IPS-15b (cell line): ENCODE measurements around the gene TMEM179B.
"Not testable (repeated sequence)": the region's sequence is repeated elsewhere in the genome, so short reads cannot be mapped to it uniquely, and the experiment has no call there.

Experiments used
- H3K27me3 ChIP-seq: one replicate; pipeline ENCODE4 v1.6.1; 2013; ENCODE audit warnings: low read length; ENCODE audit not compliant: control insufficient read depth, insufficient read depth
- H3K36me3 ChIP-seq: one replicate; pipeline ENCODE4 v1.6.1; 2013; ENCODE audit warnings: low read length; ENCODE audit not compliant: control insufficient read depth, insufficient read depth
- H3K4me1 ChIP-seq: one replicate; pipeline ENCODE4 v1.6.1; 2013; ENCODE audit warnings: mild to moderate bottlenecking, low read length; ENCODE audit not compliant: control insufficient read depth, insufficient read depth
- H3K4me3 ChIP-seq: one replicate; pipeline ENCODE4 v1.5.1; 2013; ENCODE audit warnings: low read depth, low read length
- H3K9ac ChIP-seq: one replicate; pipeline ENCODE4 v1.6.1; 2013; ENCODE audit warnings: low read depth, mild to moderate bottlenecking, low read length
- H3K9me3 ChIP-seq: one replicate; pipeline ENCODE4 v1.6.1; 2013; ENCODE audit warnings: mild to moderate bottlenecking, low read length; ENCODE audit not compliant: control insufficient read depth, insufficient read depth

Gene TMEM179B

DNA sequence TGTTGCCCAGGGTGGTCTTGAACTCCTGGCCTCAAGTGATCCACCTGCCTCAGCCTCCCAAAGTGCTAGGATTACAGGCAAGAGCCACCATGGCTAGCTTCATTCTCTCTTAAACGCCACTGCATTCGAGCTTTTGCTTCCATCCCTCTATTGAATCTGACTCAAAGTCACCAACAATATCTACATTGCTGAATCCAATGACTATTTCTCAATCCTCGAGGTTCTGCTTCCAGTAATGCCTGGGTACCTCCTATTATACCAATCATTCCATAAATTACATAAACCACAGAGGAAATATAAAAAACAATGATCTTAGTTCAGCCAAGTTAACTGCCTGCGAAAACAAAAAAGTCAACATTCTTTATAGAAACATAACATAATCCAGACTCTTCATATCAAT, 29.9 kb downstream of the TMEM179B start:
- Histone ChIP-seq H3K9me3 (no peaks in the 10 kb centered on the region), H3K4me3 (no peak overlapping the region), H3K36me3 (peaks cover 10% of the 10 kb centered on the region), H3K4me1 (no peaks in the 10 kb centered on the region), H3K9ac (no peak overlapping the region), H3K27me3 (no peaks in the 10 kb centered on the region)

DNA sequence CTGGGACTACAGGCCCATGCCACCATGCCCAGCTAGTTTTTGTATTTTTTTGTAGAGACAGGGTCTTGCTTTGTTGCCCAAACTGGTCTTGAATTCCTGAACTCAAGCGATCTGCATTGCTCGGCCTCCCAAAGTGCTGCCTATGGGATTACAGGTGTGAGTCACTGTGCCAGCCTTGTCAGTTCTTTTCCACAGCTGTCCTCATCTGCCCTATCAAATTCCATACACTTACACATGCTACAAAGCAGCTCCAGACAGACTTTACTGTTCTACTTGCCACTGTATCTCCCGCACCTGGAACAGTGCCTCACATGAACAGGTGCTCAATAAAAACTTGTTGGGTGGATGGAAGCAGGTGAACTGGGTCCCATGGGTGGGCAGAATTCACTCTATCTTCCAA, 36.5 kb downstream of the TMEM179B start:
- H3K36me3 ChIP-seq, result peaks cover 36% of the 10 kb centered on the region
- no peaks in the 10 kb centered on the region for H3K9me3 ChIP-seq
- H3K4me1 ChIP-seq, result no peaks in the 10 kb centered on the region
- no peak overlapping the region for H3K9ac ChIP-seq
- H3K27me3 ChIP-seq, result no peaks in the 10 kb centered on the region
- H3K4me3 ChIP-seq, result no peak overlapping the region

DNA sequence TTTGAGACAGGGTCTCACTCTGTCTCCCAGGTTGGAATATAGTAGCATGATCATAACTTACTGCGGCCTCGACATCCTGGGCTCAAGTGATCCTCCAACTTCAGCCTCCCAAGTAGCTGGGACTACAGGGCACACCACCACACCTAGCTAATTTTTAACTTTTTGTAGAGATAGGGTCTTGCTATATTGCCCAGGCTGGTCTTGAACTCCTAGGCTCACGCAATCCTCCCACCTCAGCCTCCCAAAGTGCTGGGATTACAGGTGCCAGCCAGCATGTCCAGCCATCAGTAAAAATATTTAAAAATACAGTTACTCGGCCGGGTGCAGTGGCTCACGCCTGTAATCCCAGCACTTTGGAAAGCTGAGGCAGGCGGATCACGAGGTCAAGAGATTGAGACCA, 40.9 kb downstream of the TMEM179B start:
- H3K27me3 ChIP-seq, H3K4me1 ChIP-seq, H3K9me3 ChIP-seq, H3K9ac ChIP-seq, H3K4me3 ChIP-seq: not testable (repeated sequence)
- peaks cover 26% of the 10 kb centered on the region for H3K36me3 ChIP-seq

DNA sequence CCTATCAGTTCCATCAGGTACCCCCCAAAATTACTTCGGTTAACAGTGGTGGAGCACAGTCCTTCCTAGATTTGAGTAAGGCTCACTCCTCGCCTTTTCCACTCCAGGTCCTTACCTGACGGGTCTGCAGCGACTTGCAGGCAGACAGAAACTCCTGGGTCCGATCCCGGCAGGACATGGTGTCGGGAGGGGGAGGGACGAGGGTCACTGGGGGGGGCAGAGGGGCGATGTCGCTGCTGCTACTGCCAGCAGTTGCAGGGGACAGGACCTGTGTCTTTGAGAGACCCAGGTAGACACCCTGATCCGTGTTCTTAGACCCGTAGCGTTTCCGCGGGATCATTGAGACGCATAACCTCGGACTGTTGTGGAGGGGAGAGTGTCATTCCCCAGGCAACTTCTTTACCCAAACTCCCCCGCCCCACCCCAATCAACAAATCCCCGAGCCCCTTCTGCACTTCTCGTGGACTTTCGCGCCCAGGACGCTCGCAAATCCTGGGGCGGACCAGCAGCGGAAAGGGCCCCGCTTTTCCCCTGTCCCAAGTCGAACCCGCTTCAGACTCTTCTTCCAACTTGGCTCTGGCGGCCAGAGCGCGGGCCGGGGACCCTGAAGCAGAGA, 43.8 kb downstream of the TMEM179B start:
- H3K9ac ChIP-seq, result peak overlapping the region; percentile 87
- peaks cover 6% of the 10 kb centered on the region for H3K4me1 ChIP-seq
- H3K36me3 ChIP-seq, result peaks cover 24% of the 10 kb centered on the region

DNA sequence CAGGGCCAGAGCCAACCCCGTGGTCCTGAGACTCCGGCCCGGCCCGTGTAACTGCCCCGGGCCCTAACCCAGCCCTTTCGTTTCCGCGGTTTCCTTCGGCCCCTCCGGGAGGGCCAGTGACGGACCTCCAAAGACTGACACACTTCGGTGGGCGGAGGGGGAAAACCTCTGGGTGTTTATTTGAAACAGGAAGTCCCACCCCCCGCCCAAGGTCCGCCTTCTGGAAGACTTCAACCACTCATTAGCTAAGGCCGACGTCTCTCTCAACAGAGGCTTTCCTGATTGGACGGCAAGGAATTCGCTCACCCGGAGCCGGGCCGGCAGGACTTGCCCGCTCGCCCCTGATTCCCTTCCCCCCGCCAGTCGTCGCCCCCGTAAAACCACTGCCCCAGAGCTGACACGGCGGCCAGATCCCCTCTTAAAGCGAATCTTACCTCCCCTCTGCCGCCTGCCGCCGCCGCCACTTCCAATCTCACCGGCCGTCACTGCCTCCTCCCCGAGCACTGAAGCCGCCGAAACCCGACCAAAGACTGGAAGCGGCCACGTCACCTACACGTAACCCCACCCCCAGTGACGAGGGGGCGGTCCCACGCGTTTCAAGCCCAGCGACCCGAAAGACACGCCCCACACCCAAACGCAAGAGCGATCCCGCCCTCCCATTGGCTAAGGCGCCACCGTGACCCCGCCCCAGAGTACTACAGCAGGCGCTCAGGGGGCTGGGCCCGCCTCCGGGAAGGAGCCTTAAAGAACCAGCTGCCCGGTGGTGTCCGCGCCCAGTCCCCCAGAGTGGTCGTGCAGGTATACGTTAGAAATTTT, 44.5 kb downstream of the TMEM179B start, which contains the start of gene STX5:
Gene STX5, minus strand, starts transcription at position 532 of the 816 bp plus-strand sequence. CDS start 808 bp downstream, outside the sequence.
- Histone ChIP-seq H3K4me3 (peak within 1 kb of the TSS; percentile 92), H3K9ac (peak within 1 kb of the TSS; percentile 92), H3K9me3 (no peaks in the 10 kb centered on the region), H3K4me1 (peaks cover 6% of the 10 kb centered on the region), H3K27me3 (no peaks in the 10 kb centered on the region), H3K36me3 (peaks cover 27% of the 10 kb centered on the region)

More for the DNA sequence above, 43.8 kb downstream of the TMEM179B start:
- Histone ChIP-seq H3K4me3 (peak overlapping the region; percentile 92), H3K9me3 (no peaks in the 10 kb centered on the region), H3K27me3 (no peaks in the 10 kb centered on the region)

DNA sequence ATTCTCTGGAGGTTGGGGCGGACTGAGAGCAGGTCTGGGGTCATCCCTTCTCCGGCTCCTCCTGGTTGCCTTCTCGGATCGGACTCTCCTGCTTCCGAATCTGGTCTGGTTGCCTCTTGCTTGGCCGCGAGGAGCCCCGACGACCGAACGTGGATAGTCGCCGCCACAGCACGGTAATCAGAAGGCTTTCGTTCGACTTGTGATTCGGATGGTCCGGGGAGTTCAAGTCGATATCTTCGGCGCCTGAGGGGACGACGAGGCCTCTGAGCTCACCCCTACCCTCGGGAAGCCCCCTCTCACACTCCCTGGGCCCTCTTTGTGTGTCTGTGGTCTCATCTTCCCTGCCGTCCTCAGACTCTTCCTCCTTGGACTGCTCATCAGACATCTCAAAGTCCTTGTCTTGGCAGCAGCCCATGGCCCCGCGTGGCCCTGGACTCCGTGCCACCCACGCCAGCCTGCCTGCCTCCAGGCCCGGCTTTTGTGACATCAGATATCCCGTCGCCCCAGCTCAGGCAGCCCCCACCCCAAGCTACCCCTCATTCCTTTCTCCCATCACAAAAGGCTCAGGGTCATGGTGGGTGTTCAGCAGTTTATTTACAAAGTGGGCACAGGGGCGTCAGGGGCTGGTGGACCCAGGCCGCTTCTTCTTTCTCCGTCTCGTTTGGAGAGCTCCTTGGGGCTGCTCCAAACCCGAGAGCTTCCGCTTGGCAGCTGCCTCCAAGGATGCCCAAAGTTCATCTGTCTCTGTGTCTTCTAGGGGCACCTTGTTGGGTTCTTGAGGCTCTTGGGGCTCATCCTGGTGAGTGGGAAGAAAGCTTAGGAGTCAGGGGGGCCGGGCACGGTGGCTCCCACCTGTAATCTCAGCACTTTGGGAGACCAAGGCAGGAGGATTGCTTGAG, 45.4 kb downstream of the TMEM179B start, which contains the start of gene TEX54:
Gene TEX54, minus strand, starts transcription at position 506 of the 899 bp plus-strand sequence.
- Histone ChIP-seq H3K27me3 (no peaks in the 10 kb centered on the region), H3K4me3 (peak within 1 kb of the TSS; percentile 92), H3K36me3 (peaks cover 23% of the 10 kb centered on the region), H3K4me1 (peaks cover 6% of the 10 kb centered on the region), H3K9ac (peak within 1 kb of the TSS; percentile 92), H3K9me3 (no peaks in the 10 kb centered on the region)

DNA sequence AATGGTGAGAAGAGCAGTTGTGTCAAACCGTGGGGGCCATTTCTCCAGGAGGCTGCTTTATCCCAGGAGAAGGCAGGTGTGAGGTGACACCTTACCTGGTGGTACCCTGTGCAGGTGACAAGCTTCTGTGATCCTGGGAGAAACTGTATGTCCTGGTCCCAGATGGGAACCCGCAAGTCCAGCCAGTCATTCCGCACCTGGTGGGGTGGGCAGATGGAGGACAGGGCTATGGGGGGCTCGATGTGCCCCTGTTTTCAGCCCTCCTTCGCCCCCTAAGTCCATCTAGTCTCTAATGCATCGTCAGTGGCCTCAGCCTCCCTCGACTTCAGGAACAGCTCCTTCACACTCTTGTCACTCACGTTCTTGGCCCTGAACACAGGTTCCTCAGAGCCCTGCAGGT, 48.1 kb downstream of the TMEM179B start:
- Histone ChIP-seq H3K4me1 (peaks cover 4% of the 10 kb centered on the region), H3K9ac (no peak overlapping the region), H3K9me3 (no peaks in the 10 kb centered on the region), H3K36me3 (peaks cover 22% of the 10 kb centered on the region), H3K4me3 (no peak overlapping the region), H3K27me3 (no peaks in the 10 kb centered on the region)

DNA sequence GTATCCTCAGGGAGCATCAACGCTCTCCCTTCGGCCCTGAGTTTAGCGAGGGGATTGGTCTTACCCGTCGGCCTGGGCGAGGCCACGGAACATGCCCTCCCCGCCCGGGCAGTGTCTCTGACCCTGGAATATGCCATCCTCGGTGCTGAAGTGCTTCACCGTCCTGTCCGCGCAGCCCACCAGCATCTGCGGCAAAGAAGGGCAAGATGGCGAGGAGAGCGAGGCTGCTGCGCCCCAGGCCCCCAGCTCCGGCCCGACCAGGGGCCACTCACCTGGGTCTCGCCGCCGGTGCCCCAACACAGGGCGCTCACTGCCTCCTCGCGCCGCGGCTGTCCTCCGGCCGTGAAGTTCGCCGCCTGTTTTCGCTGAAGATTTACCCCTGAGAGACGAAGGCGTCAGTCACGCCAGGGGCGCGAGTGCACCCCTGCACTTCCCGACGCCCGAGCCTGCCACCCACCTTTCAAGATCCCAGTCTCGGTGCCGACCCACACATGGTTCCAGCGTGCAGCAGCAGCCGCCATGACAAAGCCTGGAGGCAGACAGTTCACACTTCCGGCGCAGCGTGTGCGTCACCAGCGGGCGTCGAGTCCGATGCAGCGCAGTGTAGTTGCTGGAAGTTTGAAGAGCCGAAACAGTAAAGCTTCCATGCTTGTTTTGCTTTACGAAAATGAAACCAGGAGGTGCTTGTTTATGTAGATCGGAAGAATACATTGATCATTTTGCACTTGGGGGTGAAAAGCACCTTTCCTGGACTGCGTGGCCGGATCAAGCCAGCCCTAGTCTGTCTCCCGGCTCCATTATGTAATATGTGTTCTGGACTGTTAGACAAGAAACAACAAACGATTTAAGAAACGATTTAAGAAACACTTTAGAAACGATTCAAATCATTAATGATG, 52.1 kb downstream of the TMEM179B start, which contains the start of gene WDR74:
Gene WDR74, minus strand, starts transcription at position 541 of the 896 bp plus-strand sequence. Its CDS starts 20 bp downstream, at position 521.
- Histone ChIP-seq H3K36me3 (peaks cover 19% of the 10 kb centered on the region), H3K9ac (peak within 1 kb of the TSS; percentile 90)

More for the DNA sequence above, 52.1 kb downstream of the TMEM179B start, which contains the start of gene WDR74:
- no peaks in the 10 kb centered on the region for H3K27me3 ChIP-seq
- peak within 1 kb of the TSS; percentile 99 for H3K4me3 ChIP-seq
- no peaks in the 10 kb centered on the region for H3K4me1 ChIP-seq
- H3K9me3 ChIP-seq, result no peaks in the 10 kb centered on the region
